Gastrocnemius medialis (tissue), 4 donors: ENCODE results near the gene SCN3A. TPM values are rescaled to one million over a fixed set of nuclear protein-coding genes. Genes with fewer than 3 reads are reported as not detected.

Source experiments
- ATAC-seq, 2 donors: fragments of 150-250 bp; one replicate each; pipeline ENCODE4 v1.9.1; 2016
- DNase-seq, 2 donors: peaks; one replicate each; pipeline ENCODE4 v3.0.0-alpha.2; 2019
- H3K27ac ChIP-seq, 4 donors: fragments of 200-600 bp; sonication (generic); 1 replicate in 1 of 4; 2 replicates in 3 of 4; pipeline ENCODE4 v1.5.1; 2016 to 2018; ENCODE audit warnings: mild to moderate bottlenecking in 2 of 4, moderate library complexity in 1 of 4
- H3K27me3 ChIP-seq, 3 donors: fragments of 200-600 bp; sonication (generic) in 2 of 3; 1 replicate in 1 of 3; 2 replicates in 2 of 3; pipeline versions ENCODE4 v1.5.1 to v1.6.0; 2016 to 2019; ENCODE audit warnings: mild to moderate bottlenecking in 1 of 3, moderate library complexity in 1 of 3
- H3K36me3 ChIP-seq, 2 donors: fragments of 200-600 bp; sonication (generic) in 1 of 2; one replicate each; pipeline ENCODE4 v1.5.1; 2017 to 2018
- H3K4me1 ChIP-seq, 2 donors: fragments of 200-600 bp; sonication (generic) in 1 of 2; one replicate each; pipeline ENCODE4 v1.5.1; 2016 to 2017; ENCODE audit warnings: mild to moderate bottlenecking in 2 of 2
- H3K4me3 ChIP-seq, 4 donors: fragments of 200-600 bp; sonication (generic) in 3 of 4; 1 replicate in 1 of 4; 2 replicates in 3 of 4; pipeline ENCODE4 v1.5.1; 2016 to 2019; ENCODE audit warnings: mild to moderate bottlenecking in 2 of 4
- H3K9me3 ChIP-seq, 3 donors: fragments of 200-600 bp; sonication (generic) in 2 of 3; 1 replicate in 1 of 3; 2 replicates in 2 of 3; pipeline ENCODE4 v1.5.1; 2016 to 2019
- CTCF ChIP-seq, 5 experiments: fragments of 450-650 bp in 3 of 5; fragments of 200-600 bp in 2 of 5; sonication (generic) in 2 of 5; IDR thresholded peaks in 4 of 5; conservative IDR thresholded peaks in 1 of 5; 1 replicate in 4 of 5; 2 replicates in 1 of 5; pipeline ENCODE4 v1.5.1; 2016 to 2019; ENCODE audit warnings: antibody characterized with exemption in 5 of 5, mild to moderate bottlenecking in 3 of 5, moderate library complexity in 3 of 5
- POLR2A ChIP-seq, 2 donors: fragments of 450-650 bp; IDR thresholded peaks; one replicate each; pipeline ENCODE4 v1.6.1; 2017; ENCODE audit warnings: antibody characterized with exemption in 2 of 2, mild to moderate bottlenecking in 2 of 2, moderate library complexity in 2 of 2
- in situ Hi-C, 4 donors: fragments of 200-750 bp; cut with MboI; loops; one replicate each; pipeline versions ENCODE4 v1.15.0 to v1.8.0; 2017; ENCODE audit warnings: low sequenced_read_pairs in 4 of 4
- intact Hi-C: fragments of 100-400 bp; cut with DNase I; formaldehyde crosslinking; loops from one replicate; pipeline ENCODE4 v1.15.1; 2023; ENCODE audit warnings: low total_unique reads
- total RNA-seq, 4 donors: library from RNA; depleted of rRNA; stranded (reverse); fragments of >200 nt; gene quantifications; one replicate each; pipeline versions ENCODE4 v1.1.0 to v1.2.3, GENCODE V29; 2016

SCN3A gene
- total RNA-seq, 4 donors from 2014 or later: 0.53 to 1.8 (median 1.3) TPM

- DNase-seq (no peak), ATAC-seq (no peak)
- Histone ChIP-seq H3K4me3 (no peak overlapping the region), H3K36me3 (no peaks in the 10 kb centered on the region), H3K27me3 (no peaks in the 10 kb centered on the region), H3K4me1 (no peaks in the 10 kb centered on the region), H3K9me3 (no peaks in the 10 kb centered on the region), H3K27ac (no peak overlapping the region)
- intact Hi-C loops (no loop called here), in situ Hi-C loops (no loop called here)
- no peak for TF ChIP-seq POLR2A (IDR thresholded peaks at IDR 0.05)
- TF ChIP-seq CTCF (IDR thresholded peaks at IDR 0.05 in 4 of 5, conservative IDR thresholded peaks at IDR 0.05 in 1 of 5): no peak
Measured at GRCh38 chr2:165164201-165164600, 39.6 kb downstream of the SCN3A start.

- in situ Hi-C loops: no loop called here
- no peak overlapping the region for H3K4me3 ChIP-seq
- no peak for DNase-seq
- no peaks in the 10 kb centered on the region for H3K36me3 ChIP-seq
- no peak for ATAC-seq
- H3K9me3 ChIP-seq: no peaks in the 10 kb centered on the region
- H3K4me1 ChIP-seq: no peaks in the 10 kb centered on the region
- intact Hi-C loops: no loop called here
- H3K27me3 ChIP-seq: no peaks in the 10 kb centered on the region
- no peak overlapping the region for H3K27ac ChIP-seq
- no peak for TF ChIP-seq POLR2A (IDR thresholded peaks at IDR 0.05)
- TF ChIP-seq CTCF (IDR thresholded peaks at IDR 0.05 in 4 of 5, conservative IDR thresholded peaks at IDR 0.05 in 1 of 5): no peak
Measured at GRCh38 chr2:165163761-165164160, 40.1 kb downstream of the SCN3A start.

- ATAC-seq (no peak), DNase-seq (no peak)
- H3K27me3 ChIP-seq: no peaks in the 10 kb centered on the region
- intact Hi-C loops: no loop called here
- no peaks in the 10 kb centered on the region for H3K4me1 ChIP-seq
- TF ChIP-seq POLR2A (IDR thresholded peaks at IDR 0.05) (no peak), CTCF (IDR thresholded peaks at IDR 0.05 in 4 of 5, conservative IDR thresholded peaks at IDR 0.05 in 1 of 5) (no peak)
- in situ Hi-C loops: no loop called here
- H3K27ac ChIP-seq: no peak overlapping the region
- no peak overlapping the region for H3K4me3 ChIP-seq
- H3K9me3 ChIP-seq: no peaks in the 10 kb centered on the region
- H3K36me3 ChIP-seq: no peaks in the 10 kb centered on the region
Measured at GRCh38 chr2:165162466-165162865, 41.4 kb downstream of the SCN3A start.

- no peak for ATAC-seq
- no peak for TF ChIP-seq POLR2A (IDR thresholded peaks at IDR 0.05)
- TF ChIP-seq CTCF (IDR thresholded peaks at IDR 0.05 in 4 of 5, conservative IDR thresholded peaks at IDR 0.05 in 1 of 5): no peak
Measured at GRCh38 chr2:165161510-165161909, 42.3 kb downstream of the SCN3A start.

GRCh38 chr2:165157160-165157559 is 46.7 kb downstream of the SCN3A start:
- Histone ChIP-seq H3K4me3 (no peak overlapping the region), H3K27ac (no peak overlapping the region), H3K36me3 (no peaks in the 10 kb centered on the region), H3K9me3 (no peaks in the 10 kb centered on the region), H3K27me3 (no peaks in the 10 kb centered on the region), H3K4me1 (no peaks in the 10 kb centered on the region)
- TF ChIP-seq CTCF (IDR thresholded peaks at IDR 0.05 in 4 of 5, conservative IDR thresholded peaks at IDR 0.05 in 1 of 5) (no peak), POLR2A (IDR thresholded peaks at IDR 0.05) (no peak)
- ATAC-seq: no peak
- DNase-seq: no peak
- intact Hi-C loops: no loop called here
- in situ Hi-C loops: no loop called here

More at GRCh38 chr2:165161510-165161909, 42.3 kb downstream of the SCN3A start:
- Histone ChIP-seq H3K4me1 (no peaks in the 10 kb centered on the region), H3K27ac (no peak overlapping the region), H3K9me3 (no peaks in the 10 kb centered on the region), H3K4me3 (no peak overlapping the region), H3K36me3 (no peaks in the 10 kb centered on the region), H3K27me3 (no peaks in the 10 kb centered on the region)
- in situ Hi-C loops: no loop called here
- DNase-seq: no peak
- intact Hi-C loops: no loop called here
